Eye (tissue), 1 donor: ENCODE data around the gene SMG1.

ENCODE experiments used
- DNase-seq: peaks from one replicate; pipeline ENCODE4 v3.0.0-alpha.2; 2015

SMG1 gene

GRCh38 chr16:18842565-18842964 lies 83.6 kb downstream of the SMG1 start:
- no peak for DNase-seq

GRCh38 chr16:18841833-18842525 lies 84.2 kb downstream of the SMG1 start:
- no peak for DNase-seq

- DNase-seq, result no peak
Observed at GRCh38 chr16:18839555-18839954, 86.7 kb downstream of the SMG1 start.

DNA sequence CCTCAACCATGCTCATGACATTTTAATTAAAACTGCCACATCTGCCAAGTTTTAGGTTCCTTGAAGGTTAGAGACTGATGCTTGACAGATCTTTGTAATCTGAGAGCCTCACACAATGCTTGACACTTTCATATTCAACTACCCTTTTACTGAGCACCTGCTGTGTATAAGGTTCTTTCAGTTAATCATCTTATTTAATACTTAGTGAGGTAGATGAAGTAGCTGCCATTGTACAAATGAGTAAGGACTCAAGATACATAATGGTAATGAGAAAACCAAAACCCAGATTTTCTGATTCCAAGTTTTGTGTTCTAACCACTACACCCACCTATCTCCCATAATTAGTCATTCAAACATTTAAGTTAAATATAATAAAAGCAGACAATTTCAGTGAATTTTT lies 89.5 kb downstream of the SMG1 start:
- DNase-seq, result no peak

DNA sequence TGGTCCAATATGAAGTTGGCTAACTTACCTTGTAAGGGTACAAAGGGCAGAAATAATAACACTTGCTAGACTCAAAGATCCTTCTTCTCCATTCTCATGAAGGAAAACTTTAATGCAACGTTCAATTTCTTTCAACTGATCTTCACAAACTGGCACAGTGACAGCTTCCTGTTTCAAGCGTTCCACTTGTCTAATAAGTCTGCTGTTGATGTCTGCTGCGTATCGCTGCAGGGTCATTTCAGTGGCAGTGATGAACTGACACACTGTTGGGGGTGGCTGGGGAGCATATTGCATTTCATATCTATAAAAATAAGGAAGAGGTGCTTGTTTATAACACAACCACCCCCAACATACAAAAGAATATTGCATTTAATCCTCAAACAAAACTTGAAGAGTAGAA lies 91.3 kb downstream of the SMG1 start:
- DNase-seq, result no peak

GRCh38 chr16:18833707-18834505 lies 92.3 kb downstream of the SMG1 start:
- DNase-seq, result no peak

GRCh38 chr16:18832613-18833012 lies 93.6 kb downstream of the SMG1 start:
- no peak for DNase-seq

GRCh38 chr16:18832006-18832405 lies 94.2 kb downstream of the SMG1 start:
- no peak for DNase-seq

DNA sequence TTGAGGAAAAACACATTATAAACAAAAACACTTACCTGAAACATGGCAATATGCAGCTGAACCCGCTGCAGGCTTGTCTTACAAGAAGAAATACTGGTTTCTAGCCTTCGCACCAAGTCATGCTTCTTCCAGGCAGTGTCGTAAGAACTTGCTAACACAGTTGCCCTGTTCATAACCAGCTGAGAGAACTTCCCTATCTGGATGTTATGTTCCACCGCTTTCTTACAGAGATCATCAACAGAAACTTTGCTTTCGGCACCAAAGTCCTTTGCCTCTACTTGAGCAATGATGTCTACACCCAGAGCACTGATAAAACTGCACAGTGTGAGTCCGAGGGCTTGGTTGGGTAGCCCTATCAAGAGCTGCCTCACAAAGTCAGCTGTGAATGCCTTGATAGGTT lies 97.0 kb downstream of the SMG1 start:
- no peak for DNase-seq

- no peak for DNase-seq
Observed at GRCh38 chr16:18827890-18828289, 98.3 kb downstream of the SMG1 start.

DNA sequence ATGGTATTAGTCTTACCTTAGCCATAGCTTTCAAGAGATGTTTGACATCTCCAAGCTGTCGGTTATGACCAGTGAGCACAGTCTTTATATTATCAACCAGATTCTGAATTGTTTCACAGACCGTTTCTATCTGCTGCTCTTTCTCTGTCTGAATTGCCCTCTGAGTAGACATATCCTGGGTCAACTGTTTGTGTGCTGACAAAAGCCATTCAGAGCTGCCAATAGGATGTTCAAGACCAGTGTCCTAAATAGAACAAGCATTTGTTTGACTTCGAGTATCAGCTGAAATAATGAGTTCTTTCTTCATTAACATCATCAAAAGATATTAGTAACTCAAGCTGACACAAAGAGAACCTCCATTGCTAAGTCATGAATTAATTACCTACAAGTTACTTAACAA lies 109.9 kb downstream of the SMG1 start:
- DNase-seq, result no peak

- no peak for DNase-seq
Observed at GRCh38 chr16:18811925-18812324, 114.3 kb downstream of the SMG1 start.

GRCh38 chr16:18809165-18809564 lies 117.0 kb downstream of the SMG1 start:
- no peak for DNase-seq

- DNase-seq, result no peak
Observed at GRCh38 chr16:18805257-18805773, 120.9 kb downstream of the SMG1 start.

GRCh38 chr16:18804540-18804939 lies 121.7 kb downstream of the SMG1 start:
- DNase-seq, result no peak

DNA sequence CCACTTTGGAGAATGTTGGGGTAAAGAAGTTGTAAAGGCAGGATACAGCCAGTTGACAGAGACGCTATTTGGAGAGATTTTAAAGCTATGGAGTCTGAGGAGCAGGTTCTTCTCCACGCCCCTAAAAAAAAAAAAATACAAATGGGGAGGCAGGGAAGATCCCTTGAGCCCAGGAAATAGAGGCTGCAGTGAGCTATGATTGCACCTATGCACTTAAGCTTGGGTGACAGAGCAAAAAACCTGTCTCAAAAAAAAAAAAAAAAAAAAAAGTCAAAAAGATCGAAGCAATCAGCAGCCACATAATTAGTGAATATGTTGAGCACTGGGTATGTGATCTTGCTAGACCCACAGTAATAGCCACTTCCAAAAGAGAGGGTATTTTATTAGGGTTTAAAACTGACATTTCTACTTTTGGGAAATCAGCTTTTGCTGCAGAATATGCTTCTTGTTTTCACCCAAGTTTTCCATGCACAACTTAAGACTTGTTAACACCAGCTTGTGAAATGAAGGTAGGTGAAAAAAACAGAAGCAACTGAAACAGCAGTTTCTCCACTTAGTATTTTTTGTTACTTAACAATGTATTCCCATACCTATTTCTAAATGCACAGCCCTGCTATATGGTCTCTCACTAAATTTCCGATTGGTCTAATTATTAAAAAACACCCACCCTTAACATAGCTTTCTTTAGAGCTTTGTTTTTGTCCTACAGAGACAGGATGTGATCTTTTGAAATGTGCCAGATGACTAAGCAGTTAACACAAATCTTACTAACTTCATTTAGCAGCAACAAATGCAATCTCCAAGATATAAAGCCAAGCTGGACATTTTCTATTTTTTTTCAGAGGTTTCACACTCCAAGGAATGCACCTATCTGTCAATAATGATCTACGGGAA lies 122.4 kb downstream of the SMG1 start:
- no peak for DNase-seq

GRCh38 chr16:18802767-18803343 lies 123.4 kb downstream of the SMG1 start:
- DNase-seq, result no peak

GRCh38 chr16:18801145-18801972 lies 124.8 kb downstream of the SMG1 start, which contains the start of gene ARL6IP1:
TSS of gene ARL6IP1 (minus strand) at chr16:18801549. CDS start at chr16:18801466, 83 bp downstream.
- DNase-seq, result peak; percentile 100

DNA sequence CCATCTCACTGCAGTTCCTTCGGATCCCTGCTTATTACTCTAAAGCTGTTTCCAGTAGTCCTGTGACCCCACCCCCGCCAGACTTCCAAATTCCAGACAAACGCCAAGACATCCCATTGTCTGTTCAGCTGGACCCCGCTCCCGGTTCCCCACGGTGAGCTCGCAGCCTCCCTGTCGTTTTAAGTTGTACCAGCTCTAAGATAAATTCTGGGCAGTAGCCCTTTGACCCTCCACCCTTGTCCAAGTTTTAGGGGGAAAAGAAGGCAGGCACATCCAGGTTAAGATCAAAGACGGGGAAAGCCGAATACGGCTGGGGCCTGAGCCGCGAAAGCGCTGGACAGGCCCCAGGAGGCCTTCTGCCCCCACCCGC lies 125.4 kb downstream of the SMG1 start:
- DNase-seq, result peak; percentile 66

DNA sequence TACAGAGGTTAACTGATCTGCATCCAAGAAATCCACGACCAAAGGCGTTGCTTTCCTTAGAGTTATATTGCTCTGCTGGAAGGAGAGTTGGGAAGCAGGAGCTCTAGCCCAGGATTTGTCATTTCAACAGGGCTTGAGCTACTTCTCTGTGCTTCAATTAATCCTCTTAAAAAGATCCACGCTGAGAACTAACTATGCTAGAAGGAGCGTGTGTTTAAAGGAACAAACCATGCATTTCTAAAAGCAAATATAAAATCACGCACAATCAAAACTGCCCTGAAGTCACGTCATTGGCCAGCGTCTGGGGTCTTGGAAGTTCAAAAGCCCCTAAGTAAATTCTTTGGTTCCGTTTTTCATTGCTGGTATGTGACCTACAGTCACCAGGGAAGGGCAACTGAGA lies 125.9 kb downstream of the SMG1 start:
- DNase-seq, result peak; percentile 54

DNA sequence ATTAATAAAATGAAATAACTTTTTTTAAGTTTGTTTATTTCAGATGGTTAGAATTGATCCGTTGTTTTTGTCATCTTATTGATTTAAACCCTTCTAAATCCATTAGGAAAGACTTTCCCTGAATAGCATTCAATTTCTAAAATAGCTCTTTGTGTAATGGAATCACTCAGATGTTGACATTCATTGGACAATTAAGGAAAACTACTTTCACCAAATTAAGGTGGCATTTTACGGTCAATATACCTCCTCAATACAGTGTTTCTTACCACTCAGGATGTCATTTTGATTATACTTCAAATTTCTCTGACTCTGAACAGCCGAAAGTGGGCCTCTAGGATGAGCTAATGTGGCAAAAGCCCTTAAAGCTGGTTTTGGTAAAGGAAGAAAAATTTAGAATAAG lies 126.7 kb downstream of the SMG1 start:
- DNase-seq, result no peak

GRCh38 chr16:18797746-18798145 lies 128.5 kb downstream of the SMG1 start:
- DNase-seq, result no peak
